ENCODE measurements around the gene KRT3. TPM values are rescaled to one million over a fixed set of nuclear protein-coding genes. Genes with fewer than 3 reads are reported as not detected.

Gene KRT3
- total RNA-seq, 1 experiment from 2014 or later, result not detected

GRCh38 chr12:52772188-52772587 lies 23.7 kb downstream of the KRT3 start:
- Histone ChIP-seq H3K9ac (ENCODE audit: low read length) (no peak overlapping the region), H3K27ac (ENCODE audit: low read depth, low read length) (no peak overlapping the region), H3K27me3 (ENCODE audit: insufficient read depth, low read length) (peaks cover 15% of the 10 kb centered on the region; the same call in 1 of the 2 replicates), H3K9me3 (ENCODE audit: control insufficient read depth in 1 of 2, insufficient read depth in 1 of 2, low read depth in 1 of 2, low read length in 2 of 2) (no peaks in the 10 kb centered on the region), H3K4me3 (replicated peaks in 1 of 2; ENCODE audit: low read depth in 1 of 2, low read length in 2 of 2) (no peak overlapping the region), H4K20me1 (ENCODE audit: insufficient read depth) (no peaks in the 10 kb centered on the region), H2AFZ (ENCODE audit: low read depth, low read length, poor library complexity, severe bottlenecking) (no peak overlapping the region), H3K4me1 (ENCODE audit: control insufficient read depth in 1 of 2, insufficient read depth in 2 of 2, low read length in 2 of 2) (peaks cover 0 to 5% of the 10 kb centered on the region in 2 experiments; a peak in 1 of 4 replicates), H3K36me3 (ENCODE audit: control insufficient read depth in 1 of 2, insufficient read depth in 2 of 2, low read length in 2 of 2) (no peaks in the 10 kb centered on the region), H3K4me2 (ENCODE audit: low read length) (no peak overlapping the region), H3K79me2 (ENCODE audit: insufficient read depth, low read length) (no peaks in the 10 kb centered on the region), H3K9me2 (ENCODE audit: insufficient read depth) (no peaks in the 10 kb centered on the region)
- CTCF ChIA-PET, result no interaction called here
- TF ChIP-seq RAD21 (IDR thresholded peaks at IDR 0.05; ENCODE audit: low read depth) (no peak), TCF7L2 (IDR thresholded peaks at IDR 0.05; ENCODE audit: borderline replicate concordance, extremely low read depth, insufficient read depth, insufficient read length) (no peak), EGR1 (IDR thresholded peaks at IDR 0.05; ENCODE audit: low read depth) (no peak), EZH2 (IDR thresholded peaks at IDR 0.05) (no peak), ATF3 (IDR thresholded peaks at IDR 0.05) (no peak)
- TF ChIP-seq, protein P1, sequence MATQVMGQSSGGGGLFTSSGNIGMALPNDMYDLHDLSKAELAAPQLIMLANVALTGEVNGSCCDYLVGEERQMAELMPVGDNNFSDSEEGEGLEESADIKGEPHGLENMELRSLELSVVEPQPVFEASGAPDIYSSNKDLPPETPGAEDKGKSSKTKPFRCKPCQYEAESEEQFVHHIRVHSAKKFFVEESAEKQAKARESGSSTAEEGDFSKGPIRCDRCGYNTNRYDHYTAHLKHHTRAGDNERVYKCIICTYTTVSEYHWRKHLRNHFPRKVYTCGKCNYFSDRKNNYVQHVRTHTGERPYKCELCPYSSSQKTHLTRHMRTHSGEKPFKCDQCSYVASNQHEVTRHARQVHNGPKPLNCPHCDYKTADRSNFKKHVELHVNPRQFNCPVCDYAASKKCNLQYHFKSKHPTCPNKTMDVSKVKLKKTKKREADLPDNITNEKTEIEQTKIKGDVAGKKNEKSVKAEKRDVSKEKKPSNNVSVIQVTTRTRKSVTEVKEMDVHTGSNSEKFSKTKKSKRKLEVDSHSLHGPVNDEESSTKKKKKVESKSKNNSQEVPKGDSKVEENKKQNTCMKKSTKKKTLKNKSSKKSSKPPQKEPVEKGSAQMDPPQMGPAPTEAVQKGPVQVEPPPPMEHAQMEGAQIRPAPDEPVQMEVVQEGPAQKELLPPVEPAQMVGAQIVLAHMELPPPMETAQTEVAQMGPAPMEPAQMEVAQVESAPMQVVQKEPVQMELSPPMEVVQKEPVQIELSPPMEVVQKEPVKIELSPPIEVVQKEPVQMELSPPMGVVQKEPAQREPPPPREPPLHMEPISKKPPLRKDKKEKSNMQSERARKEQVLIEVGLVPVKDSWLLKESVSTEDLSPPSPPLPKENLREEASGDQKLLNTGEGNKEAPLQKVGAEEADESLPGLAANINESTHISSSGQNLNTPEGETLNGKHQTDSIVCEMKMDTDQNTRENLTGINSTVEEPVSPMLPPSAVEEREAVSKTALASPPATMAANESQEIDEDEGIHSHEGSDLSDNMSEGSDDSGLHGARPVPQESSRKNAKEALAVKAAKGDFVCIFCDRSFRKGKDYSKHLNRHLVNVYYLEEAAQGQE (IDR thresholded peaks at IDR 0.05; ENCODE audit: low read depth), result no peak
- no TSS peak for BruUV-seq (replicated peaks)
- RAD21 ChIA-PET (ENCODE audit: low non-redundant PET in 1 of 2, low total read pairs in 2 of 2, uncharacterized antibody in 2 of 2, unreplicated experiment in 2 of 2), result no interaction called here
- DNase-seq (ENCODE audit: low read depth, low spot score) (no peak), ATAC-seq (no peak)
- intact Hi-C loops (cut with micrococcal nuclease), result no loop called here
- POLR2A ChIA-PET, result no interaction called here

DNA sequence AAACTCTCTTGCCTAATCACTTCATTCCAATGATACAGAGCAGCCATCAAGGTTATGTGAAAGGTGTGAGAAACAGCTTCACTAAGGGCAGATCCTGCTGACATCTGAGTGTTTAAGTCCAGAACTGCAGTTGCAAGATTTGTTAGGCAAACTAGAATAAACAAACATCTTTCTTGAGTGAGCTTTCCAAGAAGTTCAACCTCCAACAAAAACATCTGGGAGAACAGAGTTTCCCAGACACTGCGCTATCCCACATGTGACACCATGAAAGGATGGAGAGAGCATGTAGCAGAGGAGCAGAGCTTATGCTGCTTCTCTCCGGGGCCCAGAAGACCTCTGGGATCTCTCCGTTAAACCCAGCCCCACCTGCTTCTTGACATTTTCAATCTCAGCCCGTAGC lies 24.4 kb downstream of the KRT3 start:
- Histone ChIP-seq H4K20me1 (ENCODE audit: insufficient read depth) (no peaks in the 10 kb centered on the region), H3K9me3 (ENCODE audit: control insufficient read depth in 1 of 2, insufficient read depth in 1 of 2, low read depth in 1 of 2, low read length in 2 of 2) (no peaks in the 10 kb centered on the region), H2AFZ (ENCODE audit: low read depth, low read length, poor library complexity, severe bottlenecking) (no peak overlapping the region), H3K4me2 (ENCODE audit: low read length) (no peak overlapping the region), H3K9ac (ENCODE audit: low read length) (no peak overlapping the region), H3K9me2 (ENCODE audit: insufficient read depth) (no peaks in the 10 kb centered on the region), H3K4me3 (replicated peaks in 1 of 2; ENCODE audit: low read depth in 1 of 2, low read length in 2 of 2) (no peak overlapping the region), H3K27me3 (ENCODE audit: insufficient read depth, low read length) (peaks cover 15% of the 10 kb centered on the region; the same call in 1 of the 2 replicates), H3K27ac (ENCODE audit: low read depth, low read length) (no peak overlapping the region), H3K4me1 (ENCODE audit: control insufficient read depth in 1 of 2, insufficient read depth in 2 of 2, low read length in 2 of 2) (peaks cover 0 to 5% of the 10 kb centered on the region in 2 experiments; a peak in 1 of 4 replicates), H3K36me3 (ENCODE audit: control insufficient read depth in 1 of 2, insufficient read depth in 2 of 2, low read length in 2 of 2) (no peaks in the 10 kb centered on the region), H3K79me2 (ENCODE audit: insufficient read depth, low read length) (no peaks in the 10 kb centered on the region)
- TF ChIP-seq CBX3 (IDR thresholded peaks at IDR 0.05; ENCODE audit: low read depth) (no peak), POLR2A (IDR thresholded peaks at IDR 0.05; ENCODE audit: borderline replicate concordance, extremely low read depth, insufficient read depth, insufficient read length) (no peak), CEBPB (IDR thresholded peaks at IDR 0.05; ENCODE audit: low read depth) (no peak), ELF1 (IDR thresholded peaks at IDR 0.05; ENCODE audit: borderline replicate concordance, low read depth) (no peak), EGR1 (IDR thresholded peaks at IDR 0.05; ENCODE audit: low read depth) (no peak), EZH2phosphoT487 (IDR thresholded peaks at IDR 0.05; ENCODE audit: borderline replicate concordance) (no peak), RAD21 (IDR thresholded peaks at IDR 0.05; ENCODE audit: low read depth) (no peak), SP1 (IDR thresholded peaks at IDR 0.05; ENCODE audit: low read depth) (no peak), POLR2AphosphoS5 (IDR thresholded peaks at IDR 0.05; ENCODE audit: low read depth, low read length) (no peak), YY1 (IDR thresholded peaks at IDR 0.05; ENCODE audit: extremely low read depth, insufficient replicate concordance, low read depth, low read length) (no peak), ZNF274 (IDR thresholded peaks at IDR 0.05; ENCODE audit: low read depth, low read length) (no peak)
- TF ChIP-seq, protein P2, sequence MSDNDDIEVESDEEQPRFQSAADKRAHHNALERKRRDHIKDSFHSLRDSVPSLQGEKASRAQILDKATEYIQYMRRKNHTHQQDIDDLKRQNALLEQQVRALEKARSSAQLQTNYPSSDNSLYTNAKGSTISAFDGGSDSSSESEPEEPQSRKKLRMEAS (IDR thresholded peaks at IDR 0.05), result no peak
- DNase-seq (ENCODE audit: low read depth, low spot score), result no peak
- ATAC-seq, result no peak
- ChIA-PET POLR2A (no interaction called here), RAD21 (ENCODE audit: low non-redundant PET in 1 of 2, low total read pairs in 2 of 2, uncharacterized antibody in 2 of 2, unreplicated experiment in 2 of 2) (no interaction called here), CTCF (no interaction called here)
- BruUV-seq (replicated peaks), result no TSS peak
- intact Hi-C loops (cut with micrococcal nuclease), result no loop called here

Measured in HCT116 (cell line).